Peyer's patch (tissue), 4 donors: ENCODE results near the gene FHOD3.

Experiments used
- POLR2A ChIP-seq, 2 donors: fragments of 450-650 bp; IDR thresholded peaks; one replicate each; pipeline ENCODE4 v1.5.1; 2017; ENCODE audit warnings: antibody characterized with exemption in 2 of 2, mild to moderate bottlenecking in 2 of 2, moderate library complexity in 2 of 2
- TF ChIP-seq, protein P1 (sequence below), 6 experiments: fragments of 450-650 bp in 4 of 6; fragments of 200-600 bp in 2 of 6; sonication (generic) in 1 of 6; IDR thresholded peaks; one replicate each; pipeline ENCODE4 v1.5.1; 2017 to 2019; ENCODE audit warnings: antibody characterized with exemption in 6 of 6, mild to moderate bottlenecking in 3 of 6, moderate library complexity in 1 of 6

DNA sequence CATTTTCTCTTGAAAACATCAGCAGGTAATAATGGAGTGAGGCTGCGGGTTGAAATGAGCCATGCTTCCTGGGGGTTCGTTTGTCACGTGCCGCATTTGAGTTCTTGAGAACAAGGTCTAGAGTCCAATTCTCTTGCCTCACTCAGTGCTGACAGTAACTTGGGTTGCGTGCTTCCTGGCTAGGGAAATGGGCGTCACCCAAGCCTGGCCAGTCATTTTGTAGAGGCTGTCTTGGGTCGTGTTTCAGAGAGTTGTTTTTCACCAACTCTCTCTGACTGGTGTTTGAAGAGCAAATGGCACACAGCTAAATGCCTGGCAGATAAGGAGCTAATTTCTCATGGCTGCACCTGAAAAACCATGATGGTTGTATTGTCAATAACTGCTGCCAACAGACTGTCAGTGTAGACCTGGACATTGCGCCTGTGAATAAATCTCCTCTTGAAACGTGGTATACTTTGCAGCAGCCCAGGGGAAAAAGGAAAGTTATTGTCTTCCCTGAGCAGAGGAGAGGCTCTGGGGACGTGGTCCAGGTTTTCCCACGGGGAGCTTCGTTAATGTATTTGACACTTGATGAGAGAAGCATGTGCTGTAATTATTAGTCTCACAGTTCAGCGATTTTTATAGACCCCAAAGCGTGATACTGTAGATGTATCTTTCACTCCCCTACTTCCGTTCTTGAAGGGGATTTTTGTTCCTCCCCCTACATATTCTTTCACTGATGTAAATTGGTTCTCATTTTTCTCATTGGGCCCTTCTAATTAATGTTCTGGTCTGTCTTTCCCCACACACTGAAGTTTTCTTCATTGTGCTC is 196.0 kb downstream of the FHOD3 start:
- no peak for TF ChIP-seq POLR2A (IDR thresholded peaks at IDR 0.05)
- TF ChIP-seq, protein P1, sequence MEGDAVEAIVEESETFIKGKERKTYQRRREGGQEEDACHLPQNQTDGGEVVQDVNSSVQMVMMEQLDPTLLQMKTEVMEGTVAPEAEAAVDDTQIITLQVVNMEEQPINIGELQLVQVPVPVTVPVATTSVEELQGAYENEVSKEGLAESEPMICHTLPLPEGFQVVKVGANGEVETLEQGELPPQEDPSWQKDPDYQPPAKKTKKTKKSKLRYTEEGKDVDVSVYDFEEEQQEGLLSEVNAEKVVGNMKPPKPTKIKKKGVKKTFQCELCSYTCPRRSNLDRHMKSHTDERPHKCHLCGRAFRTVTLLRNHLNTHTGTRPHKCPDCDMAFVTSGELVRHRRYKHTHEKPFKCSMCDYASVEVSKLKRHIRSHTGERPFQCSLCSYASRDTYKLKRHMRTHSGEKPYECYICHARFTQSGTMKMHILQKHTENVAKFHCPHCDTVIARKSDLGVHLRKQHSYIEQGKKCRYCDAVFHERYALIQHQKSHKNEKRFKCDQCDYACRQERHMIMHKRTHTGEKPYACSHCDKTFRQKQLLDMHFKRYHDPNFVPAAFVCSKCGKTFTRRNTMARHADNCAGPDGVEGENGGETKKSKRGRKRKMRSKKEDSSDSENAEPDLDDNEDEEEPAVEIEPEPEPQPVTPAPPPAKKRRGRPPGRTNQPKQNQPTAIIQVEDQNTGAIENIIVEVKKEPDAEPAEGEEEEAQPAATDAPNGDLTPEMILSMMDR (IDR thresholded peaks at IDR 0.05), result no peak
